DOHH2 (cell line): Measurements from ENCODE around the gene ASPSCR1.

Source experiments
- CTCF ChIP-seq: fragments of 200-600 bp; sonication (generic); IDR thresholded peaks from one replicate; pipeline ENCODE4 v1.5.1; 2014; ENCODE audit warnings: antibody characterized with exemption, mild to moderate bottlenecking, low read depth, low read length; ENCODE audit not compliant: poor library complexity, severe bottlenecking
- EZH2phosphoT487 ChIP-seq: fragments of 200-600 bp; sonication (generic); IDR thresholded peaks from 2 replicates; pipeline ENCODE4 v1.6.1; 2017; ENCODE audit warnings: borderline replicate concordance, mild to moderate bottlenecking, antibody characterized with exemption, low read length, moderate library complexity, mixed read lengths

- no peak for TF ChIP-seq CTCF
- TF ChIP-seq EZH2phosphoT487 = no peak
Measured at GRCh38 chr17:82020572-82021106, 43.2 kb downstream of the ASPSCR1 start.
